Mesenchymal stem cell (in vitro differentiated cells and primary cell): ENCODE results near the gene ALG2.
A peak's percentile ranks its signal among the peaks of the same experiment; 100 is the strongest.
"Not testable (repeated sequence)": the region's sequence is repeated elsewhere in the genome, so short reads cannot be mapped to it uniquely, and the experiment has no call there.

Experiments used
- DNase-seq: peaks from one replicate; pipeline ENCODE4 v3.0.0-alpha.2; 2013
- H2AFZ ChIP-seq: one replicate; pipeline ENCODE4 v1.6.1; 2013; ENCODE audit warnings: low read depth, mild to moderate bottlenecking, control low read depth, inconsistent platforms, low read length, moderate library complexity
- H2AK5ac ChIP-seq: 2 replicates; pipeline ENCODE4 v1.6.1; 2013; ENCODE audit warnings: low read length, moderate library complexity, mild to moderate bottlenecking, inconsistent platforms; ENCODE audit not compliant: severe bottlenecking
- H2BK120ac ChIP-seq: one replicate; pipeline ENCODE4 v1.6.1; 2013; ENCODE audit warnings: low read depth, mild to moderate bottlenecking, inconsistent platforms, low read length, moderate library complexity
- H2BK12ac ChIP-seq, 2 experiments: one replicate each; pipeline ENCODE4 v1.6.1; 2013; ENCODE audit warnings: inconsistent platforms in 2 of 2, low read length in 2 of 2, mild to moderate bottlenecking in 2 of 2, moderate library complexity in 2 of 2, control low read depth in 1 of 2
- H2BK15ac ChIP-seq: one replicate; pipeline ENCODE4 v1.6.1; 2013; ENCODE audit warnings: mild to moderate bottlenecking, low read depth, inconsistent platforms; ENCODE audit not compliant: poor library complexity, severe bottlenecking
- H2BK5ac ChIP-seq: 2 replicates; pipeline ENCODE4 v1.6.1; 2013; ENCODE audit warnings: low read depth, mild to moderate bottlenecking, low read length, control low read depth, inconsistent platforms; ENCODE audit not compliant: poor library complexity, severe bottlenecking
- H3K14ac ChIP-seq, 2 experiments: one replicate each; pipeline ENCODE4 v1.6.1; 2013; ENCODE audit warnings: inconsistent platforms in 2 of 2, low read length in 2 of 2, control low read depth in 1 of 2, mild to moderate bottlenecking in 1 of 2, moderate library complexity in 1 of 2
- H3K18ac ChIP-seq, 2 experiments: one replicate each; pipeline ENCODE4 v1.6.1; 2013; ENCODE audit warnings: inconsistent platforms in 2 of 2, low read length in 2 of 2, control low read depth in 1 of 2, low read depth in 1 of 2, mild to moderate bottlenecking in 1 of 2
- H3K23ac ChIP-seq, 2 experiments: one replicate each; pipeline ENCODE4 v1.6.1; 2013; ENCODE audit warnings: inconsistent platforms in 2 of 2, low read length in 2 of 2, mild to moderate bottlenecking in 2 of 2, moderate library complexity in 2 of 2, control low read depth in 1 of 2
- H3K27ac ChIP-seq: 2 replicates; pipeline ENCODE4 v1.5.1; 2013; ENCODE audit warnings: mild to moderate bottlenecking, moderate library complexity, low read length, control low read depth, inconsistent platforms; ENCODE audit not compliant: poor library complexity, severe bottlenecking
- H3K27me3 ChIP-seq, 2 experiments: 2 replicates each; pipeline versions ENCODE4 v1.6.1 to v1.7.0; 2013; ENCODE audit warnings: low read length in 2 of 2, mild to moderate bottlenecking in 2 of 2, moderate library complexity in 2 of 2, control low read depth in 1 of 2, inconsistent platforms in 1 of 2; ENCODE audit not compliant: control insufficient read depth in 1 of 2, insufficient read depth in 1 of 2
- H3K36me3 ChIP-seq, 2 experiments: 2 replicates each; pipeline versions ENCODE4 v1.6.1 to v1.7.0; 2013; ENCODE audit warnings: low read length in 2 of 2, control low read depth in 1 of 2, inconsistent platforms in 1 of 2, low read depth in 1 of 2, mild to moderate bottlenecking in 1 of 2; ENCODE audit not compliant: insufficient read depth in 2 of 2, control insufficient read depth in 1 of 2
- H3K4ac ChIP-seq, 2 experiments: one replicate each; pipeline ENCODE4 v1.6.1; 2013; ENCODE audit warnings: inconsistent platforms in 2 of 2, low read length in 2 of 2, mild to moderate bottlenecking in 2 of 2, moderate library complexity in 2 of 2, control low read depth in 1 of 2, low read depth in 1 of 2
- H3K4me1 ChIP-seq: 2 replicates; pipeline ENCODE4 v1.6.1; 2013; ENCODE audit warnings: low read depth, low read length, control low read depth; ENCODE audit not compliant: control insufficient read depth, insufficient read depth
- H3K4me2 ChIP-seq: 2 replicates; pipeline ENCODE4 v1.6.1; 2013; ENCODE audit warnings: low read length, mild to moderate bottlenecking, inconsistent platforms; ENCODE audit not compliant: poor library complexity, severe bottlenecking
- H3K4me3 ChIP-seq, 2 experiments: 2 replicates each; pipeline versions ENCODE4 v1.5.1 to v1.7.0; 2013; ENCODE audit warnings: low read length in 2 of 2, mild to moderate bottlenecking in 2 of 2, control low read depth in 1 of 2, low read depth in 1 of 2; ENCODE audit not compliant: insufficient read depth in 1 of 2
- H3K79me1 ChIP-seq: replicated peaks from 2 replicates; pipeline ENCODE4 v1.6.1; 2013; ENCODE audit warnings: mild to moderate bottlenecking, control low read depth, low read length, inconsistent platforms; ENCODE audit not compliant: poor library complexity, severe bottlenecking
- H3K9ac ChIP-seq: 2 replicates; pipeline ENCODE4 v1.7.0; 2013; ENCODE audit warnings: mild to moderate bottlenecking, low read length, moderate library complexity
- H3K9me3 ChIP-seq: 2 replicates; pipeline ENCODE4 v1.7.0; 2013; ENCODE audit warnings: mild to moderate bottlenecking, low read length; ENCODE audit not compliant: control insufficient read depth
- H4K8ac ChIP-seq: one replicate; pipeline ENCODE4 v1.6.1; 2013; ENCODE audit warnings: inconsistent platforms, mild to moderate bottlenecking, low read length, moderate library complexity
- H4K91ac ChIP-seq: one replicate; pipeline ENCODE4 v1.6.1; 2013; ENCODE audit warnings: mild to moderate bottlenecking, low read length, inconsistent platforms
- WGBS: methylation state at CpG from one replicate; pipeline ENCODE4 v1.1.7; 2013; ENCODE audit warnings: mixed read lengths; 5-methylcytosine and 5-hydroxymethylcytosine counted together

The ALG2 gene

GRCh38 chr9:99241106-99241505 is 19.4 kb upstream of the ALG2 start:
- DNase-seq, result no peak
- no peak overlapping the region for H4K91ac ChIP-seq
- H3K79me1 ChIP-seq, result peaks cover 7% of the 10 kb centered on the region
- no peak overlapping the region for H3K18ac ChIP-seq
- H3K9me3 ChIP-seq, result no peaks in the 10 kb centered on the region
- no peak overlapping the region for H2BK12ac ChIP-seq
- H3K4me1 ChIP-seq, result no peaks in the 10 kb centered on the region
- WGBS, result 88% methylated on average over 4 of the region's 7 CpGs
- no peak overlapping the region for H3K27ac ChIP-seq
- H2BK15ac ChIP-seq, result no peak overlapping the region
- H2AFZ ChIP-seq, result no peak overlapping the region
- H3K4me2 ChIP-seq, result no peak overlapping the region
- H2AK5ac ChIP-seq, result no peak overlapping the region
- no peak overlapping the region for H3K9ac ChIP-seq
- no peak overlapping the region for H2BK5ac ChIP-seq
- peaks cover 0 to 20% of the 10 kb centered on the region in 2 experiments for H3K36me3 ChIP-seq
- no peak overlapping the region for H3K4me3 ChIP-seq
- no peaks in the 10 kb centered on the region for H3K27me3 ChIP-seq
- H4K8ac ChIP-seq, result no peak overlapping the region
- H3K4ac ChIP-seq, result no peak overlapping the region
- H3K23ac ChIP-seq, result no peak overlapping the region
- H3K14ac ChIP-seq, result no peak overlapping the region
- no peak overlapping the region for H2BK120ac ChIP-seq

- Histone ChIP-seq H3K14ac (no peak overlapping the region), H3K9ac (peak overlapping the region; percentile 22), H3K4me1 (no peaks in the 10 kb centered on the region), H2BK15ac (no peak overlapping the region), H4K8ac (no peak overlapping the region), H2BK5ac (no peak overlapping the region), H3K36me3 (peaks cover 0 to 20% of the 10 kb centered on the region in 2 experiments), H2BK12ac (no peak overlapping the region), H3K4me3 (no peak overlapping the region), H3K27me3 (no peaks in the 10 kb centered on the region), H3K27ac (no peak overlapping the region), H3K9me3 (no peaks in the 10 kb centered on the region), H4K91ac (no peak overlapping the region), H2AFZ (no peak overlapping the region), H3K18ac (no peak overlapping the region), H3K4ac (no peak overlapping the region), H3K79me1 (peaks cover 12% of the 10 kb centered on the region), H3K23ac (no peak overlapping the region), H3K4me2 (no peak overlapping the region), H2AK5ac (no peak overlapping the region), H2BK120ac (no peak overlapping the region)
- DNase-seq, result peak; percentile 75
- WGBS, result 79% methylated on average over 5 of the region's 6 CpGs
Measured at GRCh38 chr9:99239341-99240060, 17.8 kb upstream of the ALG2 start.

- H4K8ac ChIP-seq, result no peak overlapping the region
- no peak overlapping the region for H2BK15ac ChIP-seq
- no peak overlapping the region for H2AK5ac ChIP-seq
- H3K4me1 ChIP-seq, result no peaks in the 10 kb centered on the region
- peaks cover 0 to 25% of the 10 kb centered on the region in 2 experiments for H3K36me3 ChIP-seq
- H2BK120ac ChIP-seq, result no peak overlapping the region
- no peaks in the 10 kb centered on the region for H3K27me3 ChIP-seq
- DNase-seq, result no peak
- H4K91ac ChIP-seq, result no peak overlapping the region
- no peak overlapping the region for H2BK5ac ChIP-seq
- no peak overlapping the region for H3K23ac ChIP-seq
- no peak overlapping the region for H3K4ac ChIP-seq
- no peak overlapping the region for H3K4me3 ChIP-seq
- no peak overlapping the region for H2AFZ ChIP-seq
- H3K4me2 ChIP-seq, result no peak overlapping the region
- H3K79me1 ChIP-seq, result peaks cover 12% of the 10 kb centered on the region
- no peak overlapping the region for H2BK12ac ChIP-seq
- no peaks in the 10 kb centered on the region for H3K9me3 ChIP-seq
- H3K9ac ChIP-seq, result no peak overlapping the region
- H3K14ac ChIP-seq, result no peak overlapping the region
- H3K18ac ChIP-seq, result no peak overlapping the region
- no peak overlapping the region for H3K27ac ChIP-seq
Measured at GRCh38 chr9:99238331-99238730, 16.6 kb upstream of the ALG2 start.

GRCh38 chr9:99237849-99238248 is 16.1 kb upstream of the ALG2 start:
- not testable (repeated sequence) for H4K8ac ChIP-seq, DNase-seq, H3K18ac ChIP-seq, H3K4ac ChIP-seq, H3K27me3 ChIP-seq, H4K91ac ChIP-seq, H2BK5ac ChIP-seq, H2BK15ac ChIP-seq, H3K14ac ChIP-seq, H2AK5ac ChIP-seq, H3K9ac ChIP-seq, H3K4me2 ChIP-seq, H3K23ac ChIP-seq, H3K9me3 ChIP-seq, H2BK12ac ChIP-seq, H3K27ac ChIP-seq, H2AFZ ChIP-seq, H3K4me1 ChIP-seq, H3K4me3 ChIP-seq, H2BK120ac ChIP-seq
- H3K79me1 ChIP-seq, result peaks cover 12% of the 10 kb centered on the region
- WGBS, result 97% methylated on average over 4 of the region's 4 CpGs
- peaks cover 0 to 30% of the 10 kb centered on the region in 2 experiments for H3K36me3 ChIP-seq
